Esophagus (tissue), 2 donors: ENCODE results near the gene TTBK1. TPM values are rescaled to one million over a fixed set of nuclear protein-coding genes. Genes with fewer than 3 reads are reported as not detected.
A peak's percentile ranks its signal among the peaks of the same experiment; 100 is the strongest.

Experiments
- H3K27ac ChIP-seq, 2 donors: one replicate each; pipeline ENCODE4 v1.5.1; 2013; ENCODE audit warnings: low read depth in 2 of 2, mild to moderate bottlenecking in 2 of 2, inconsistent platforms in 1 of 2, low read length in 1 of 2, moderate library complexity in 1 of 2
- H3K27me3 ChIP-seq, 2 donors: one replicate each; pipeline ENCODE4 v1.6.1; 2013; ENCODE audit warnings: low read length in 2 of 2, control low read depth in 1 of 2, mild to moderate bottlenecking in 1 of 2; ENCODE audit not compliant: insufficient read depth in 2 of 2, control insufficient read depth in 1 of 2
- H3K36me3 ChIP-seq, 2 donors: one replicate each; pipeline ENCODE4 v1.6.1; 2013; ENCODE audit warnings: low read length in 1 of 2; ENCODE audit not compliant: control insufficient read depth in 2 of 2, insufficient read depth in 2 of 2
- H3K4me1 ChIP-seq, 2 donors: one replicate each; pipeline ENCODE4 v1.6.1; 2013; ENCODE audit warnings: low read length in 1 of 2; ENCODE audit not compliant: control insufficient read depth in 2 of 2, insufficient read depth in 2 of 2
- H3K4me3 ChIP-seq, 2 donors: one replicate each; pipeline ENCODE4 v1.5.1; 2013; ENCODE audit warnings: low read length in 2 of 2, mild to moderate bottlenecking in 2 of 2, low read depth in 1 of 2, moderate library complexity in 1 of 2
- H3K9me3 ChIP-seq, 2 donors: one replicate each; pipeline ENCODE4 v1.6.1; 2013; ENCODE audit warnings: mild to moderate bottlenecking in 2 of 2, low read depth in 1 of 2, low read length in 1 of 2, moderate library complexity in 1 of 2; ENCODE audit not compliant: control insufficient read depth in 2 of 2, insufficient read depth in 1 of 2
- WGBS, 2 donors: extraction: QIAGEN DNeasy Blood & Tissue Kit; methylation state at CpG; one replicate each; pipeline ENCODE4 v1.1.7; 2013; 5-methylcytosine and 5-hydroxymethylcytosine counted together
- polyA plus RNA-seq, 2 donors: library from polyadenylated mRNA; stranded (reverse); fragments of 200-250 nt; gene quantifications; one replicate each; pipeline ENCODE4 v1.2.3, GENCODE V29; 2013
- donor health status: healthy with polysubstance abuse.
- donor health status: Bipolar disorder and iron deficiency.

The TTBK1 gene
- polyA plus RNA-seq, 2 donors: 0.02 TPM

GRCh38 chr6:43282636-43283513, 39.6 kb downstream of the TTBK1 start:
- Histone ChIP-seq H3K4me1 (peaks cover 0 to 3% of the 10 kb centered on the region in 2 donors), H3K27ac (no peak overlapping the region), H3K4me3 (no peak overlapping the region), H3K36me3 (no peaks in the 10 kb centered on the region), H3K27me3 (no peaks in the 10 kb centered on the region), H3K9me3 (no peaks in the 10 kb centered on the region)
- 79 to 81% methylated on average over 29 to 32 of the region's 32 CpGs for WGBS, 2 donors

- Histone ChIP-seq H3K27me3 (no peaks in the 10 kb centered on the region), H3K4me3 (no peak overlapping the region), H3K36me3 (no peaks in the 10 kb centered on the region), H3K9me3 (no peaks in the 10 kb centered on the region), H3K27ac (no peak overlapping the region), H3K4me1 (peaks cover 0 to 3% of the 10 kb centered on the region in 2 donors)
- WGBS, 2 donors: 77 to 86% methylated on average over 18 of the region's 18 CpGs
These were observed 40.2 kb downstream of the TTBK1 start for GRCh38 chr6:43283514-43283901.

GRCh38 chr6:43283905-43284304, 40.6 kb downstream of the TTBK1 start:
- 51 to 67% methylated on average over 21 to 27 of the region's 27 CpGs for WGBS, 2 donors
- Histone ChIP-seq H3K27me3 (no peaks in the 10 kb centered on the region), H3K36me3 (no peaks in the 10 kb centered on the region), H3K4me1 (peaks cover 0 to 3% of the 10 kb centered on the region in 2 donors), H3K4me3 (peak overlapping the region in 1 of 2 donors; percentile 1), H3K9me3 (no peaks in the 10 kb centered on the region), H3K27ac (no peak overlapping the region)

GRCh38 chr6:43284991-43285781, 41.9 kb downstream of the TTBK1 start:
- H3K4me3 ChIP-seq: peak overlapping the region in 1 of 2 donors; percentile 28

GRCh38 chr6:43285832-43286231, 42.6 kb downstream of the TTBK1 start:
- Histone ChIP-seq H3K9me3 (no peaks in the 10 kb centered on the region), H3K4me1 (peaks cover 0 to 3% of the 10 kb centered on the region in 2 donors), H3K27ac (no peak overlapping the region), H3K36me3 (no peaks in the 10 kb centered on the region), H3K27me3 (no peaks in the 10 kb centered on the region), H3K4me3 (no peak overlapping the region)
- 82 to 83% methylated on average over 5 of the region's 5 CpGs for WGBS, 2 donors

More at GRCh38 chr6:43284991-43285781, 41.9 kb downstream of the TTBK1 start:
- no peaks in the 10 kb centered on the region for H3K27me3 ChIP-seq
- 6 to 9% methylated on average over 59 to 83 of the region's 83 CpGs for WGBS, 2 donors
- no peaks in the 10 kb centered on the region for H3K36me3 ChIP-seq
- no peaks in the 10 kb centered on the region for H3K9me3 ChIP-seq
- H3K4me1 ChIP-seq: peaks cover 0 to 3% of the 10 kb centered on the region in 2 donors
- no peak overlapping the region for H3K27ac ChIP-seq

GRCh38 chr6:43286456-43286979, 43.2 kb downstream of the TTBK1 start:
- Histone ChIP-seq H3K27ac (no peak overlapping the region), H3K9me3 (no peaks in the 10 kb centered on the region), H3K36me3 (no peaks in the 10 kb centered on the region), H3K27me3 (no peaks in the 10 kb centered on the region), H3K4me3 (no peak overlapping the region), H3K4me1 (peaks cover 0 to 3% of the 10 kb centered on the region in 2 donors)
- 90 to 93% methylated on average over 6 of the region's 6 CpGs for WGBS, 2 donors

GRCh38 chr6:43286980-43287716, 43.9 kb downstream of the TTBK1 start:
- 71 to 72% methylated on average over 10 of the region's 10 CpGs for WGBS, 2 donors
- Histone ChIP-seq H3K27ac (no peak overlapping the region), H3K9me3 (no peaks in the 10 kb centered on the region), H3K4me1 (peaks cover 0 to 3% of the 10 kb centered on the region in 2 donors), H3K27me3 (no peaks in the 10 kb centered on the region), H3K36me3 (no peaks in the 10 kb centered on the region), H3K4me3 (no peak overlapping the region)

GRCh38 chr6:43287717-43288679, 44.7 kb downstream of the TTBK1 start:
- peaks cover 0 to 3% of the 10 kb centered on the region in 2 donors for H3K4me1 ChIP-seq
- no peaks in the 10 kb centered on the region for H3K27me3 ChIP-seq
- H3K27ac ChIP-seq: no peak overlapping the region
- WGBS, 2 donors: 67 to 73% methylated on average over 6 to 7 of the region's 7 CpGs
- no peaks in the 10 kb centered on the region for H3K36me3 ChIP-seq
- no peak overlapping the region for H3K4me3 ChIP-seq
- H3K9me3 ChIP-seq: no peaks in the 10 kb centered on the region
